ENCODE measurements around the gene XPNPEP2.

The XPNPEP2 gene

GRCh38 chrX:129705988-129706387, 32.8 kb upstream of the XPNPEP2 start:
- H3K4me1 Mint-ChIP-seq (ENCODE audit: low read depth) = no peaks in the 10 kb centered on the region
- H3K27me3 Mint-ChIP-seq (ENCODE audit: low read depth) = peaks cover 7% of the 10 kb centered on the region
- no peaks in the 10 kb centered on the region for H3K9me3 Mint-ChIP-seq
- no peak overlapping the region for H3K27ac Mint-ChIP-seq
- H3K4me3 Mint-ChIP-seq = no peak overlapping the region
- H3K36me3 Mint-ChIP-seq (ENCODE audit: low read depth) = no peaks in the 10 kb centered on the region

GRCh38 chrX:129706400-129707072, 32.2 kb upstream of the XPNPEP2 start:
- Mint-ChIP-seq H3K27me3 (ENCODE audit: low read depth) (peaks cover 7% of the 10 kb centered on the region), H3K36me3 (ENCODE audit: low read depth) (no peaks in the 10 kb centered on the region)

GRCh38 chrX:129714581-129714980, 24.2 kb upstream of the XPNPEP2 start:
- H3K4me1 Mint-ChIP-seq (ENCODE audit: low read depth) = peaks cover 4% of the 10 kb centered on the region
- no peaks in the 10 kb centered on the region for H3K9me3 Mint-ChIP-seq
- H3K4me3 Mint-ChIP-seq = no peak overlapping the region
- H3K27me3 Mint-ChIP-seq (ENCODE audit: low read depth) = no peaks in the 10 kb centered on the region
- no peak overlapping the region for H3K27ac Mint-ChIP-seq
- no peaks in the 10 kb centered on the region for H3K36me3 Mint-ChIP-seq (ENCODE audit: low read depth)

More at GRCh38 chrX:129706400-129707072, 32.2 kb upstream of the XPNPEP2 start:
- H3K4me3 Mint-ChIP-seq = no peak overlapping the region
- H3K9me3 Mint-ChIP-seq = no peaks in the 10 kb centered on the region
- no peak overlapping the region for H3K27ac Mint-ChIP-seq
- no peaks in the 10 kb centered on the region for H3K4me1 Mint-ChIP-seq (ENCODE audit: low read depth)

- H3K9me3 Mint-ChIP-seq = no peaks in the 10 kb centered on the region
- no peaks in the 10 kb centered on the region for H3K27me3 Mint-ChIP-seq (ENCODE audit: low read depth)
- H3K36me3 Mint-ChIP-seq (ENCODE audit: low read depth) = no peaks in the 10 kb centered on the region
- H3K27ac Mint-ChIP-seq = no peak overlapping the region
- no peak overlapping the region for H3K4me3 Mint-ChIP-seq
- peaks cover 4% of the 10 kb centered on the region for H3K4me1 Mint-ChIP-seq (ENCODE audit: low read depth)
These were observed 22.3 kb upstream of the XPNPEP2 start for GRCh38 chrX:129716507-129716906.

- H3K36me3 Mint-ChIP-seq (ENCODE audit: low read depth) = no peaks in the 10 kb centered on the region
- H3K4me1 Mint-ChIP-seq (ENCODE audit: low read depth) = peaks cover 15% of the 10 kb centered on the region
- H3K27ac Mint-ChIP-seq = no peak overlapping the region
- H3K27me3 Mint-ChIP-seq (ENCODE audit: low read depth) = no peaks in the 10 kb centered on the region
- H3K9me3 Mint-ChIP-seq = no peaks in the 10 kb centered on the region
- no peak overlapping the region for H3K4me3 Mint-ChIP-seq
These were observed 20.9 kb upstream of the XPNPEP2 start for GRCh38 chrX:129717892-129718291.

GRCh38 chrX:129718676-129719075, 20.1 kb upstream of the XPNPEP2 start:
- H3K27ac Mint-ChIP-seq = no peak overlapping the region
- no peaks in the 10 kb centered on the region for H3K36me3 Mint-ChIP-seq (ENCODE audit: low read depth)
- H3K9me3 Mint-ChIP-seq = no peaks in the 10 kb centered on the region
- no peaks in the 10 kb centered on the region for H3K27me3 Mint-ChIP-seq (ENCODE audit: low read depth)
- H3K4me1 Mint-ChIP-seq (ENCODE audit: low read depth) = peaks cover 15% of the 10 kb centered on the region
- no peak overlapping the region for H3K4me3 Mint-ChIP-seq

GRCh38 chrX:129719268-129719667, 19.5 kb upstream of the XPNPEP2 start:
- no peak overlapping the region for H3K4me3 Mint-ChIP-seq
- H3K27me3 Mint-ChIP-seq (ENCODE audit: low read depth) = no peaks in the 10 kb centered on the region
- no peaks in the 10 kb centered on the region for H3K9me3 Mint-ChIP-seq
- H3K27ac Mint-ChIP-seq = no peak overlapping the region
- H3K36me3 Mint-ChIP-seq (ENCODE audit: low read depth) = no peaks in the 10 kb centered on the region
- peaks cover 15% of the 10 kb centered on the region for H3K4me1 Mint-ChIP-seq (ENCODE audit: low read depth)

GRCh38 chrX:129719931-129720530, 18.7 kb upstream of the XPNPEP2 start:
- H3K27me3 Mint-ChIP-seq (ENCODE audit: low read depth) = no peaks in the 10 kb centered on the region
- H3K27ac Mint-ChIP-seq = no peak overlapping the region
- H3K4me1 Mint-ChIP-seq (ENCODE audit: low read depth) = peaks cover 20% of the 10 kb centered on the region
- H3K4me3 Mint-ChIP-seq = no peak overlapping the region
- no peaks in the 10 kb centered on the region for H3K9me3 Mint-ChIP-seq
- no peaks in the 10 kb centered on the region for H3K36me3 Mint-ChIP-seq (ENCODE audit: low read depth)

- H3K4me3 Mint-ChIP-seq = no peak overlapping the region
- H3K4me1 Mint-ChIP-seq (ENCODE audit: low read depth) = peaks cover 19% of the 10 kb centered on the region
- no peak overlapping the region for H3K27ac Mint-ChIP-seq
- H3K27me3 Mint-ChIP-seq (ENCODE audit: low read depth) = no peaks in the 10 kb centered on the region
- no peaks in the 10 kb centered on the region for H3K36me3 Mint-ChIP-seq (ENCODE audit: low read depth)
- H3K9me3 Mint-ChIP-seq = no peaks in the 10 kb centered on the region
These were observed 18.0 kb upstream of the XPNPEP2 start for GRCh38 chrX:129720741-129721140.

GRCh38 chrX:129721414-129721813, 17.4 kb upstream of the XPNPEP2 start:
- Mint-ChIP-seq H3K4me1 (ENCODE audit: low read depth) (peaks cover 23% of the 10 kb centered on the region), H3K27me3 (ENCODE audit: low read depth) (no peaks in the 10 kb centered on the region), H3K4me3 (no peak overlapping the region), H3K27ac (no peak overlapping the region), H3K9me3 (no peaks in the 10 kb centered on the region), H3K36me3 (ENCODE audit: low read depth) (no peaks in the 10 kb centered on the region)

GRCh38 chrX:129721870-129722269, 16.9 kb upstream of the XPNPEP2 start:
- no peaks in the 10 kb centered on the region for H3K9me3 Mint-ChIP-seq
- H3K27me3 Mint-ChIP-seq (ENCODE audit: low read depth) = no peaks in the 10 kb centered on the region
- peaks cover 25% of the 10 kb centered on the region for H3K4me1 Mint-ChIP-seq (ENCODE audit: low read depth)
- H3K4me3 Mint-ChIP-seq = peak overlapping the region; percentile 8
- no peaks in the 10 kb centered on the region for H3K36me3 Mint-ChIP-seq (ENCODE audit: low read depth)
- H3K27ac Mint-ChIP-seq = no peak overlapping the region

- Mint-ChIP-seq H3K27ac (no peak overlapping the region), H3K9me3 (no peaks in the 10 kb centered on the region), H3K4me3 (no peak overlapping the region), H3K4me1 (ENCODE audit: low read depth) (peaks cover 28% of the 10 kb centered on the region), H3K27me3 (ENCODE audit: low read depth) (no peaks in the 10 kb centered on the region), H3K36me3 (ENCODE audit: low read depth) (no peaks in the 10 kb centered on the region)
These were observed 15.3 kb upstream of the XPNPEP2 start for GRCh38 chrX:129723511-129723910.

GRCh38 chrX:129724754-129725153, 14.0 kb upstream of the XPNPEP2 start:
- Mint-ChIP-seq H3K27me3 (ENCODE audit: low read depth) (no peaks in the 10 kb centered on the region), H3K9me3 (no peaks in the 10 kb centered on the region), H3K27ac (peak overlapping the region; percentile 34), H3K4me1 (ENCODE audit: low read depth) (peaks cover 26% of the 10 kb centered on the region), H3K36me3 (ENCODE audit: low read depth) (no peaks in the 10 kb centered on the region), H3K4me3 (no peak overlapping the region)

GRCh38 chrX:129726307-129727111, 12.3 kb upstream of the XPNPEP2 start:
- H3K36me3 Mint-ChIP-seq (ENCODE audit: low read depth) = peaks cover 4% of the 10 kb centered on the region
- no peak overlapping the region for H3K27ac Mint-ChIP-seq
- peaks cover 36% of the 10 kb centered on the region for H3K4me1 Mint-ChIP-seq (ENCODE audit: low read depth)
- no peak overlapping the region for H3K4me3 Mint-ChIP-seq
- no peaks in the 10 kb centered on the region for H3K27me3 Mint-ChIP-seq (ENCODE audit: low read depth)
- peaks cover 3% of the 10 kb centered on the region for H3K9me3 Mint-ChIP-seq

- H3K9me3 Mint-ChIP-seq = peaks cover 3% of the 10 kb centered on the region
- H3K36me3 Mint-ChIP-seq (ENCODE audit: low read depth) = peaks cover 4% of the 10 kb centered on the region
- H3K4me3 Mint-ChIP-seq = no peak overlapping the region
- no peaks in the 10 kb centered on the region for H3K27me3 Mint-ChIP-seq (ENCODE audit: low read depth)
- no peak overlapping the region for H3K27ac Mint-ChIP-seq
- peaks cover 26% of the 10 kb centered on the region for H3K4me1 Mint-ChIP-seq (ENCODE audit: low read depth)
These were observed 10.7 kb upstream of the XPNPEP2 start for GRCh38 chrX:129728061-129728460.
